HL-60 (cell line): ENCODE data around the gene MEX3A.

Experiments used
- DNase-seq, 2 experiments: peaks; one replicate each; pipeline ENCODE4 v3.0.0-alpha.2; 2010 to 2020; ENCODE audit warnings: low read depth in 1 of 2, low spot score in 1 of 2
- H3K27ac ChIP-seq: fragments of 250-450 bp; sonication (Bioruptor Pico); replicated peaks from 2 replicates; pipeline ENCODE4 v1.5.1; 2020; ENCODE audit warnings: mild to moderate bottlenecking, moderate library complexity
- H3K27me3 ChIP-seq: fragments of 250-450 bp; sonication (Bioruptor Pico); 2 replicates; pipeline ENCODE4 v1.5.1; 2021; ENCODE audit warnings: mild to moderate bottlenecking, moderate library complexity; ENCODE audit not compliant: insufficient read depth, poor library complexity, severe bottlenecking
- H3K4me3 ChIP-seq: replicated peaks from 2 replicates; pipeline ENCODE4 v1.5.1; 2011; ENCODE audit warnings: mild to moderate bottlenecking, control low read depth, low read length; ENCODE audit not compliant: insufficient read depth
- GABPA ChIP-seq: IDR thresholded peaks from 2 replicates; pipeline ENCODE4 v1.6.1; 2012; ENCODE audit warnings: low read depth
- POLR2AphosphoS5 ChIP-seq: IDR thresholded peaks from 2 replicates; pipeline ENCODE4 v1.6.1; 2012; ENCODE audit warnings: low read depth
- SPI1 ChIP-seq: IDR thresholded peaks from 2 replicates; pipeline ENCODE4 v1.6.1; 2012; ENCODE audit warnings: low read depth, mild to moderate bottlenecking, borderline replicate concordance
- TF ChIP-seq, protein P1 (sequence below): IDR thresholded peaks from one replicate; pipeline ENCODE4 v1.5.1; 2011; ENCODE audit warnings: low read length, control low read depth, inconsistent platforms; ENCODE audit not compliant: insufficient read depth
- TF ChIP-seq, protein P2 (sequence below): IDR thresholded peaks from 2 replicates; pipeline ENCODE4 v1.6.1; 2012; ENCODE audit warnings: low read depth; ENCODE audit not compliant: insufficient replicate concordance

MEX3A gene

DNA sequence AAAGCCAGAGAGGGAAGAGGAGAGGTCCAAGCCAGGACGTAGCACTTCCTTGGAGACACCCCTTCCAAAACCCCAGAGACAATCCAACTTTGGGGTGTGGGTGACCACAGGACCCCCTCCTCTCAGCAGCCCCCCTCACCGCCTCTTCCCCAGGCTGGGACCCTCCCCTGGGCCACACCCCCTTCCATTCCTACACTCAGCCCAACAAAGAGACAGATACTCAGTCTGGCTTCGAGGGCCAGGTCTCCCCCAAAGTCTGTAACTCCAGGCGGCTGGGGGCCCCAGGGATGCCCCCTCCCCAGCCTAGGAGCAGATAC lies 1.4 kb downstream of the MEX3A start:
- Histone ChIP-seq H3K4me3 (no peak overlapping the region), H3K27me3 (peaks cover 10% of the 10 kb centered on the region), H3K27ac (no peak overlapping the region)
- no peak for DNase-seq
- TF ChIP-seq, protein P1, sequence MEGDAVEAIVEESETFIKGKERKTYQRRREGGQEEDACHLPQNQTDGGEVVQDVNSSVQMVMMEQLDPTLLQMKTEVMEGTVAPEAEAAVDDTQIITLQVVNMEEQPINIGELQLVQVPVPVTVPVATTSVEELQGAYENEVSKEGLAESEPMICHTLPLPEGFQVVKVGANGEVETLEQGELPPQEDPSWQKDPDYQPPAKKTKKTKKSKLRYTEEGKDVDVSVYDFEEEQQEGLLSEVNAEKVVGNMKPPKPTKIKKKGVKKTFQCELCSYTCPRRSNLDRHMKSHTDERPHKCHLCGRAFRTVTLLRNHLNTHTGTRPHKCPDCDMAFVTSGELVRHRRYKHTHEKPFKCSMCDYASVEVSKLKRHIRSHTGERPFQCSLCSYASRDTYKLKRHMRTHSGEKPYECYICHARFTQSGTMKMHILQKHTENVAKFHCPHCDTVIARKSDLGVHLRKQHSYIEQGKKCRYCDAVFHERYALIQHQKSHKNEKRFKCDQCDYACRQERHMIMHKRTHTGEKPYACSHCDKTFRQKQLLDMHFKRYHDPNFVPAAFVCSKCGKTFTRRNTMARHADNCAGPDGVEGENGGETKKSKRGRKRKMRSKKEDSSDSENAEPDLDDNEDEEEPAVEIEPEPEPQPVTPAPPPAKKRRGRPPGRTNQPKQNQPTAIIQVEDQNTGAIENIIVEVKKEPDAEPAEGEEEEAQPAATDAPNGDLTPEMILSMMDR: no peak
- TF ChIP-seq, protein P2, sequence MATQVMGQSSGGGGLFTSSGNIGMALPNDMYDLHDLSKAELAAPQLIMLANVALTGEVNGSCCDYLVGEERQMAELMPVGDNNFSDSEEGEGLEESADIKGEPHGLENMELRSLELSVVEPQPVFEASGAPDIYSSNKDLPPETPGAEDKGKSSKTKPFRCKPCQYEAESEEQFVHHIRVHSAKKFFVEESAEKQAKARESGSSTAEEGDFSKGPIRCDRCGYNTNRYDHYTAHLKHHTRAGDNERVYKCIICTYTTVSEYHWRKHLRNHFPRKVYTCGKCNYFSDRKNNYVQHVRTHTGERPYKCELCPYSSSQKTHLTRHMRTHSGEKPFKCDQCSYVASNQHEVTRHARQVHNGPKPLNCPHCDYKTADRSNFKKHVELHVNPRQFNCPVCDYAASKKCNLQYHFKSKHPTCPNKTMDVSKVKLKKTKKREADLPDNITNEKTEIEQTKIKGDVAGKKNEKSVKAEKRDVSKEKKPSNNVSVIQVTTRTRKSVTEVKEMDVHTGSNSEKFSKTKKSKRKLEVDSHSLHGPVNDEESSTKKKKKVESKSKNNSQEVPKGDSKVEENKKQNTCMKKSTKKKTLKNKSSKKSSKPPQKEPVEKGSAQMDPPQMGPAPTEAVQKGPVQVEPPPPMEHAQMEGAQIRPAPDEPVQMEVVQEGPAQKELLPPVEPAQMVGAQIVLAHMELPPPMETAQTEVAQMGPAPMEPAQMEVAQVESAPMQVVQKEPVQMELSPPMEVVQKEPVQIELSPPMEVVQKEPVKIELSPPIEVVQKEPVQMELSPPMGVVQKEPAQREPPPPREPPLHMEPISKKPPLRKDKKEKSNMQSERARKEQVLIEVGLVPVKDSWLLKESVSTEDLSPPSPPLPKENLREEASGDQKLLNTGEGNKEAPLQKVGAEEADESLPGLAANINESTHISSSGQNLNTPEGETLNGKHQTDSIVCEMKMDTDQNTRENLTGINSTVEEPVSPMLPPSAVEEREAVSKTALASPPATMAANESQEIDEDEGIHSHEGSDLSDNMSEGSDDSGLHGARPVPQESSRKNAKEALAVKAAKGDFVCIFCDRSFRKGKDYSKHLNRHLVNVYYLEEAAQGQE: no peak
- TF ChIP-seq POLR2AphosphoS5 (no peak), SPI1 (no peak), GABPA (no peak)

DNA sequence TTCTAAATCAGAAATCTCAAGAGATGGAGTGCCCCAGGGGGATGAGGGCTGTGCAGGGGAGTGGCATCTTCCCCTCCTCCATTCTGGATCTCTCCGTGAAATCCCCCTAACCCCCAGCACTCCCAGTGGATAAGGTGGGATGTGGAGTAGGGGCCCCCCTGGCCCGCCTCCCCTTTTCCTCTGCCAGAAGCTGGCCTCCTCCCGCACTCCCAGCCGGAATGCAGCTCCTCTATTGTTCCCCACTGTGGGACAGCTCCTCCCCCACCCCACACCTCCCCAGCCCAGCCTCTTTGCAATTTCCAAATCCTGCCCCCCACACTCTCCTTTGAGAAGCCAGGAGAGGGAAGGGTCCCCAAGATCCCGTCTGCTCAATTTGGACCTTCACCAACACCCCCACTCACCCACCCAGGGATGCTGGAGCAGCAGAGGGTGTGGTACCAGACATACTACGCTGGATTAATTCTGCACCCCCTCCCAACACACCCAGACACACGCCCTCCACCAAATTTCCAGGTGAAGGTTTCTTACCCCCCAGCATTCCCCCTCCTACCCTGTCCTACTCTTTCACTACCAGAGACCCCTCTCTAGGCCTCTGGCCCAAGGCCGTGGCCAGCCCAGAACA lies 1.9 kb downstream of the MEX3A start:
- DNase-seq: no peak
- H3K27ac ChIP-seq: no peak overlapping the region
- H3K27me3 ChIP-seq: peaks cover 10% of the 10 kb centered on the region
- TF ChIP-seq SPI1 (no peak), GABPA (no peak), POLR2AphosphoS5 (no peak)
- TF ChIP-seq, protein P2: no peak
- TF ChIP-seq, protein P1: no peak
- H3K4me3 ChIP-seq: no peak overlapping the region

DNA sequence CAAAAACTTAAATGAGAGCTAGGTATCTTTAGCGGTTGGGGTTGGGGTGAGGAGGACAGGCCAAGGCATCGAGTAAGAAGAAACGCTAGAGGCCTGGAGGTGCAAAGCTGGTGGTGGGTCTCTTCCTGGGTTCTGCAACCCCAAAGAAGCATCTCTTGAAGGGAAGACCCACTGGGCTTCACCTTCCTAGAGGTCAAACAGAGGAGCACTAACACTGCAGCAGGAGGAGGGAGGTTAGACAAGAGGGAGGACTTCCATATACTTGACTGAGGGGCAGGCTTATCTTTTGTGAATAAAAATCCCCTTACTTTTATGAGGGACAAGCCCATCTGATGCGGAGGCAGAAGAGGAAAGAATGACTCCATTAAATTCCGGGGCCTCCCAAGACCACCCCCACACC lies 2.5 kb downstream of the MEX3A start:
- no peak overlapping the region for H3K27ac ChIP-seq
- H3K4me3 ChIP-seq: no peak overlapping the region
- no peak for DNase-seq
- H3K27me3 ChIP-seq: peaks cover 10% of the 10 kb centered on the region
- TF ChIP-seq POLR2AphosphoS5 (no peak), SPI1 (no peak), GABPA (no peak)
- TF ChIP-seq, protein P1: no peak
- TF ChIP-seq, protein P2: no peak
